Transverse colon (tissue), 4 donors: ENCODE data around the gene TMEM214.

Experiments
- POLR2A ChIP-seq: fragments of 450-650 bp; IDR thresholded peaks from one replicate; pipeline ENCODE4 v1.6.1; 2016; ENCODE audit warnings: antibody characterized with exemption, mild to moderate bottlenecking, moderate library complexity
- POLR2AphosphoS5 ChIP-seq, 3 donors: sonication (generic); formaldehyde crosslinking; IDR thresholded peaks; one replicate each; pipeline ENCODE4 v1.6.1; 2016; ENCODE audit warnings: antibody characterized with exemption in 3 of 3
- TF ChIP-seq, protein P1 (sequence below), 5 experiments: fragments of 200-600 bp in 3 of 5; fragments of 450-650 bp in 2 of 5; sonication (generic) in 3 of 5; IDR thresholded peaks; 1 replicate in 2 of 5; 2 replicates in 3 of 5; pipeline ENCODE4 v1.5.1; 2016 to 2017; ENCODE audit warnings: antibody characterized with exemption in 5 of 5, inconsistent platforms in 3 of 5, mild to moderate bottlenecking in 2 of 5, moderate library complexity in 1 of 5

DNA sequence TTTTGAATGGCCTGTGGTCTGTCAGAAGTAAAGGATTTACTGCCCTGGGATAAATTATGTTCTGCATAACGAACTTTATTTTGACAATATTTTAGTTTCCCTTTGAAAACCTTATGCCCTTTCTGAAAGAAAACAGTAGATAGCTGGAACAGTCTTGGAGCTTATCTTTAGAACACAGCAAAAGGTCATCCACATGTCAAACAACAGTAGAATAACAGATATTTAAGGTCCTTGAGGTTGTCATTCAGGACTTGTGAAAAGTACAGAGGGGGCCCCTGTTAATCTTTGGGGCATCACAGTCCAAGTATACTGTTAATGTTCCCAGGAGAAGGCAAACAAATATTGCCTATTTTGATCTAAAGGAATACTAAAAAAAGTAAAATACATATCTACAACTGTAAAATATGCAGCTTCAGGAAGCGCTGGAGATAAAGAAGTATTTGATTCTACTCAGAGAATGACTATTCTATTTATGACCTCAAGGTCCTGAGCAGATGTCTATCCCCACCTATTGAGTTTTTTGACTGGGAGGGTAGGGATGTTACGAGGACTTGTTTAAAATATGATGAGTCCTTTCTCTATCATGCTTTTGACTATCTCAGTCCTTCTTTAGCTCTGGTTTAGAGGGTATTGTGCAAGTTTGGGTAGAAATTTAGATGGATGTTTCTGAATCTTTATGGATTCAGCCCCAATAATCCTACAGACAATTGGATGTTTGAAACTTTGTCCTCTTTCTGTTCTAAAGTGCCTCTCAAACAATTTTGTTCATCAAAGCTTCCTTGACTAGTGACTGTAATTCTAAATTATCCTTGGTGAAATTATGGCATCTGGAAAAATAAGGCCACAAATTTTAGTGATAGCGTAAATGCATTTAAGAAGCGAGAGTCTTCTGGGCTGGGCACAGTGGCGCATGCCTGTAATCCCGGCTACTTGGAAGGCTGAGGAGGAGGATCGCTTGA is 25.1 kb upstream of the TMEM214 start:
- TF ChIP-seq POLR2AphosphoS5 (IDR thresholded peaks at IDR 0.05) (no peak), POLR2A (no peak)
- TF ChIP-seq, protein P1, sequence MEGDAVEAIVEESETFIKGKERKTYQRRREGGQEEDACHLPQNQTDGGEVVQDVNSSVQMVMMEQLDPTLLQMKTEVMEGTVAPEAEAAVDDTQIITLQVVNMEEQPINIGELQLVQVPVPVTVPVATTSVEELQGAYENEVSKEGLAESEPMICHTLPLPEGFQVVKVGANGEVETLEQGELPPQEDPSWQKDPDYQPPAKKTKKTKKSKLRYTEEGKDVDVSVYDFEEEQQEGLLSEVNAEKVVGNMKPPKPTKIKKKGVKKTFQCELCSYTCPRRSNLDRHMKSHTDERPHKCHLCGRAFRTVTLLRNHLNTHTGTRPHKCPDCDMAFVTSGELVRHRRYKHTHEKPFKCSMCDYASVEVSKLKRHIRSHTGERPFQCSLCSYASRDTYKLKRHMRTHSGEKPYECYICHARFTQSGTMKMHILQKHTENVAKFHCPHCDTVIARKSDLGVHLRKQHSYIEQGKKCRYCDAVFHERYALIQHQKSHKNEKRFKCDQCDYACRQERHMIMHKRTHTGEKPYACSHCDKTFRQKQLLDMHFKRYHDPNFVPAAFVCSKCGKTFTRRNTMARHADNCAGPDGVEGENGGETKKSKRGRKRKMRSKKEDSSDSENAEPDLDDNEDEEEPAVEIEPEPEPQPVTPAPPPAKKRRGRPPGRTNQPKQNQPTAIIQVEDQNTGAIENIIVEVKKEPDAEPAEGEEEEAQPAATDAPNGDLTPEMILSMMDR (IDR thresholded peaks at IDR 0.05), result no peak
